ENCODE measurements around the gene TNFRSF18. TPM values are rescaled to one million over a fixed set of nuclear protein-coding genes. Genes with fewer than 3 reads are reported as not detected.
A peak's percentile ranks its signal among the peaks of the same experiment; 100 is the strongest.

The TNFRSF18 gene
- total and polyA plus RNA-seq, 2 donors (not counting 1 experiment from before 2014, with no cell fraction given), result 10.1 to 33.5 TPM

GRCh38 chr1:1194723-1195122, 11.7 kb downstream of the TNFRSF18 start:
- TF ChIP-seq, protein P1, sequence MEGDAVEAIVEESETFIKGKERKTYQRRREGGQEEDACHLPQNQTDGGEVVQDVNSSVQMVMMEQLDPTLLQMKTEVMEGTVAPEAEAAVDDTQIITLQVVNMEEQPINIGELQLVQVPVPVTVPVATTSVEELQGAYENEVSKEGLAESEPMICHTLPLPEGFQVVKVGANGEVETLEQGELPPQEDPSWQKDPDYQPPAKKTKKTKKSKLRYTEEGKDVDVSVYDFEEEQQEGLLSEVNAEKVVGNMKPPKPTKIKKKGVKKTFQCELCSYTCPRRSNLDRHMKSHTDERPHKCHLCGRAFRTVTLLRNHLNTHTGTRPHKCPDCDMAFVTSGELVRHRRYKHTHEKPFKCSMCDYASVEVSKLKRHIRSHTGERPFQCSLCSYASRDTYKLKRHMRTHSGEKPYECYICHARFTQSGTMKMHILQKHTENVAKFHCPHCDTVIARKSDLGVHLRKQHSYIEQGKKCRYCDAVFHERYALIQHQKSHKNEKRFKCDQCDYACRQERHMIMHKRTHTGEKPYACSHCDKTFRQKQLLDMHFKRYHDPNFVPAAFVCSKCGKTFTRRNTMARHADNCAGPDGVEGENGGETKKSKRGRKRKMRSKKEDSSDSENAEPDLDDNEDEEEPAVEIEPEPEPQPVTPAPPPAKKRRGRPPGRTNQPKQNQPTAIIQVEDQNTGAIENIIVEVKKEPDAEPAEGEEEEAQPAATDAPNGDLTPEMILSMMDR (IDR thresholded peaks at IDR 0.05), result no peak
- no peak for TF ChIP-seq EZH2 (IDR thresholded peaks at IDR 0.05; ENCODE audit: borderline replicate concordance, insufficient read depth, low read depth, low read length, poor library complexity, severe bottlenecking)
- Histone ChIP-seq H3K4me3 (ENCODE audit: control extremely low read depth in 1 of 5, extremely low read depth in 1 of 5, insufficient read depth in 1 of 5, low read depth in 2 of 5, low read length in 4 of 5) (no peak overlapping the region), H3K9me3 (ENCODE audit: control extremely low read depth in 1 of 3, control insufficient read depth in 2 of 3, insufficient read depth in 1 of 3, low read length in 2 of 3) (peaks cover 1 to 24% (median 8%) of the 10 kb centered on the region in 3 donors), H3K4me1 (ENCODE audit: control insufficient read depth in 2 of 2, insufficient read depth in 2 of 2, low read length in 2 of 2) (no peaks in the 10 kb centered on the region), H3K79me2 (ENCODE audit: control insufficient read depth, insufficient read depth, low read length) (no peaks in the 10 kb centered on the region), H2AFZ (ENCODE audit: insufficient read depth, low read depth, low read length, poor library complexity, severe bottlenecking) (no peak overlapping the region), H4K20me1 (ENCODE audit: control insufficient read depth, insufficient read depth, low read length, poor library complexity, severe bottlenecking) (no peaks in the 10 kb centered on the region), H3K9ac (ENCODE audit: low read length) (no peak overlapping the region), H3K4me2 (replicated peaks; ENCODE audit: low read depth, low read length, poor library complexity, severe bottlenecking) (no peak overlapping the region), H3K27me3 (replicated peaks in 1 of 4; ENCODE audit: control extremely low read depth in 1 of 4, control insufficient read depth in 3 of 4, insufficient read depth in 4 of 4, low read length in 3 of 4) (peaks cover 0 to 4% (median 2%) of the 10 kb centered on the region in 4 experiments), H3K36me3 (replicated peaks in 1 of 2; ENCODE audit: control extremely low read depth in 1 of 2, control insufficient read depth in 1 of 2, extremely low read depth in 1 of 2, insufficient read depth in 2 of 2, low read length in 1 of 2) (no peaks in the 10 kb centered on the region), H3K27ac (ENCODE audit: low read length in 2 of 2) (no peak overlapping the region)
- Mint-ChIP-seq H3K27ac (no peak overlapping the region), H3K27me3 (no peaks in the 10 kb centered on the region), H3K4me3 (no peak overlapping the region), H3K4me1 (peaks cover 3% of the 10 kb centered on the region), H3K9me3 (ENCODE audit: insufficient read depth) (peaks cover 8% of the 10 kb centered on the region)
- intact Hi-C loops (cut with micrococcal nuclease), result no loop called here
- ATAC-seq (ENCODE audit: low read depth) (no peak), DNase-seq (peak; percentile 11)
- POLR2A ChIA-PET, result no interaction called here
- no CpG with 5 or more reads among the region's 3 CpGs for WGBS (ENCODE audit: insufficient coverage)
- CTCF ChIA-PET, result interaction anchor here (0.6 to 1.8 kb wide), 3 partner anchors 8 to 73 kb away, joined by 3 to 4 read pairs (median 3); no protein-coding TSS in a partner anchor

GRCh38 chr1:1191734-1192133, 14.7 kb downstream of the TNFRSF18 start:
- WGBS (ENCODE audit: insufficient coverage), result 76% methylated on average over 9 of the region's 11 CpGs
- Mint-ChIP-seq H3K9me3 (ENCODE audit: insufficient read depth) (peaks cover 8% of the 10 kb centered on the region), H3K27ac (no peak overlapping the region), H3K4me1 (no peaks in the 10 kb centered on the region), H3K27me3 (peaks cover 6% of the 10 kb centered on the region), H3K4me3 (no peak overlapping the region)
- intact Hi-C loops (cut with micrococcal nuclease), result no loop called here
- H2AFZ ChIP-seq (ENCODE audit: insufficient read depth, low read depth, low read length, poor library complexity, severe bottlenecking), result no peak overlapping the region
- H3K9ac ChIP-seq (ENCODE audit: low read length), result no peak overlapping the region
- DNase-seq (no peak), ATAC-seq (ENCODE audit: low read depth) (no peak)
- peaks cover 0 to 4% (median 2%) of the 10 kb centered on the region in 4 experiments for H3K27me3 ChIP-seq (replicated peaks in 1 of 4; ENCODE audit: control extremely low read depth in 1 of 4, control insufficient read depth in 3 of 4, insufficient read depth in 4 of 4, low read length in 3 of 4)
- CTCF ChIA-PET, result interaction anchor here (1.5 kb wide), 1 partner anchor 17 kb away, joined by 3 read pairs; no protein-coding TSS in a partner anchor
- H3K27ac ChIP-seq (ENCODE audit: low read length in 2 of 2), result no peak overlapping the region
- TF ChIP-seq, protein P1 (IDR thresholded peaks at IDR 0.05), result no peak
- no peak for TF ChIP-seq EZH2 (IDR thresholded peaks at IDR 0.05; ENCODE audit: borderline replicate concordance, insufficient read depth, low read depth, low read length, poor library complexity, severe bottlenecking)
- H3K4me3 ChIP-seq (ENCODE audit: control extremely low read depth in 1 of 5, extremely low read depth in 1 of 5, insufficient read depth in 1 of 5, low read depth in 2 of 5, low read length in 4 of 5), result no peak overlapping the region
- no peaks in the 10 kb centered on the region for H3K36me3 ChIP-seq (replicated peaks in 1 of 2; ENCODE audit: control extremely low read depth in 1 of 2, control insufficient read depth in 1 of 2, extremely low read depth in 1 of 2, insufficient read depth in 2 of 2, low read length in 1 of 2)
- H3K79me2 ChIP-seq (ENCODE audit: control insufficient read depth, insufficient read depth, low read length), result no peaks in the 10 kb centered on the region
- H3K4me1 ChIP-seq (ENCODE audit: control insufficient read depth in 2 of 2, insufficient read depth in 2 of 2, low read length in 2 of 2), result no peaks in the 10 kb centered on the region
- no peak overlapping the region for H3K4me2 ChIP-seq (replicated peaks; ENCODE audit: low read depth, low read length, poor library complexity, severe bottlenecking)
- H3K9me3 ChIP-seq (ENCODE audit: control extremely low read depth in 1 of 3, control insufficient read depth in 2 of 3, insufficient read depth in 1 of 3, low read length in 2 of 3), result peaks cover 1 to 24% (median 8%) of the 10 kb centered on the region in 3 donors
- no peaks in the 10 kb centered on the region for H4K20me1 ChIP-seq (ENCODE audit: control insufficient read depth, insufficient read depth, low read length, poor library complexity, severe bottlenecking)
- POLR2A ChIA-PET, result interaction anchor here (0.7 kb wide), 1 partner anchor 33 kb away, joined by 3 read pairs; no protein-coding TSS in a partner anchor
